Esophagus squamous epithelium (tissue), 4 donors: ENCODE data around the gene TLN1.

Experiments used
- POLR2A ChIP-seq, 4 donors: fragments of 450-650 bp; IDR thresholded peaks; one replicate each; pipeline ENCODE4 v1.6.1; 2017; ENCODE audit warnings: antibody characterized with exemption in 4 of 4, mild to moderate bottlenecking in 4 of 4, moderate library complexity in 3 of 4
- TF ChIP-seq, protein P1 (sequence below), 6 experiments: fragments of 450-650 bp in 4 of 6; fragments of 200-600 bp in 2 of 6; sonication (generic) in 2 of 6; IDR thresholded peaks; one replicate each; pipeline ENCODE4 v1.5.1; 2016 to 2019; ENCODE audit warnings: antibody characterized with exemption in 6 of 6, mild to moderate bottlenecking in 4 of 6, moderate library complexity in 4 of 6

DNA sequence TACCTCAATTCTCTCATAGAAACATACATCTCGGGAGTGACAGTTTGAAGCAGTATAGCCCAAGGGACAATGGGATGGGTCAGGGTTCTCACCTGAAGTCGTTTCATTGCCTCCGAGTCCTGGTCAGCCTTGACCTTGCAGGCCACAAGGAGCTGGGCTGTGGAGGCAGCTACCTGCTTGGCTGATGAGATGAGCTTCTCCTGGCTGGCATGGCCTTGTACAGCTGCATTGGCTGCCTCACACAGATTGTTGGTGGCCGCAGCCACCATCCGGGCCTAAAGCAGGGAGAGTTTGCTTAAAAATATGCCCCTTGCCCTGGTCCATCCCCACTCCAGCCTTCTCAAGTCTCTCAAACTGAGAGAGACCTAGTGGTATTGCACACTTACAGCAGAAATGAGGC, 33.8 kb downstream of the TLN1 start:
- TF ChIP-seq, protein P1, sequence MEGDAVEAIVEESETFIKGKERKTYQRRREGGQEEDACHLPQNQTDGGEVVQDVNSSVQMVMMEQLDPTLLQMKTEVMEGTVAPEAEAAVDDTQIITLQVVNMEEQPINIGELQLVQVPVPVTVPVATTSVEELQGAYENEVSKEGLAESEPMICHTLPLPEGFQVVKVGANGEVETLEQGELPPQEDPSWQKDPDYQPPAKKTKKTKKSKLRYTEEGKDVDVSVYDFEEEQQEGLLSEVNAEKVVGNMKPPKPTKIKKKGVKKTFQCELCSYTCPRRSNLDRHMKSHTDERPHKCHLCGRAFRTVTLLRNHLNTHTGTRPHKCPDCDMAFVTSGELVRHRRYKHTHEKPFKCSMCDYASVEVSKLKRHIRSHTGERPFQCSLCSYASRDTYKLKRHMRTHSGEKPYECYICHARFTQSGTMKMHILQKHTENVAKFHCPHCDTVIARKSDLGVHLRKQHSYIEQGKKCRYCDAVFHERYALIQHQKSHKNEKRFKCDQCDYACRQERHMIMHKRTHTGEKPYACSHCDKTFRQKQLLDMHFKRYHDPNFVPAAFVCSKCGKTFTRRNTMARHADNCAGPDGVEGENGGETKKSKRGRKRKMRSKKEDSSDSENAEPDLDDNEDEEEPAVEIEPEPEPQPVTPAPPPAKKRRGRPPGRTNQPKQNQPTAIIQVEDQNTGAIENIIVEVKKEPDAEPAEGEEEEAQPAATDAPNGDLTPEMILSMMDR (IDR thresholded peaks at IDR 0.05), result no peak
- no peak for TF ChIP-seq POLR2A (IDR thresholded peaks at IDR 0.05)
